AG04450 (cell line): ENCODE results near the gene GRAP2. TPM values are rescaled to one million over a fixed set of nuclear protein-coding genes. Genes with fewer than 3 reads are reported as not detected.

Experiments
- CTCF ChIA-PET: fragments of 300-600, 350-600 bp; formaldehyde crosslinking; extraction: SDS; loops from one replicate; lab custom pipeline; 2022; ENCODE audit warnings: antibody characterized with exemption, inconsistent platforms; lab: Charles Lee
- POLR2A ChIA-PET: fragments of 350-600 bp; formaldehyde crosslinking; extraction: SDS; loops from one replicate; lab custom pipeline; 2021; ENCODE audit warnings: antibody characterized with exemption, inconsistent platforms; lab: Yijun Ruan, JAX
- DNase-seq: peaks from one replicate; pipeline ENCODE4 v3.0.0-alpha.2; 2011; ENCODE audit warnings: low read depth, low spot score
- H3K27ac ChIP-seq: one replicate; pipeline ENCODE4 v1.5.1; 2012; ENCODE audit warnings: low read depth, low read length, control low read depth
- H3K27me3 ChIP-seq: one replicate; pipeline ENCODE4 v1.6.0; 2012; ENCODE audit warnings: low read length; ENCODE audit not compliant: control insufficient read depth, insufficient read depth
- H3K4me3 ChIP-seq: 2 replicates; pipeline ENCODE4 v1.5.1; 2011; ENCODE audit warnings: mild to moderate bottlenecking, low read depth, low read length, control low read depth
- H3K9me3 ChIP-seq: 2 replicates; pipeline ENCODE4 v1.5.1; 2012; ENCODE audit warnings: low read length; ENCODE audit not compliant: control insufficient read depth, insufficient read depth
- polyA plus RNA-seq: library from polyadenylated mRNA; depleted of rRNA; stranded (reverse); fragments of >200 nt; gene quantifications from 2 replicates; pipeline ENCODE4 v1.2.3, GENCODE V29; 2011
- TF ChIP-seq, protein P1 (sequence below): IDR thresholded peaks from 2 replicates; pipeline ENCODE4 v1.5.1; 2011; ENCODE audit warnings: low read depth, low read length, control low read depth, inconsistent platforms

Gene GRAP2
- polyA plus RNA-seq, 1 experiment: not detected

DNA sequence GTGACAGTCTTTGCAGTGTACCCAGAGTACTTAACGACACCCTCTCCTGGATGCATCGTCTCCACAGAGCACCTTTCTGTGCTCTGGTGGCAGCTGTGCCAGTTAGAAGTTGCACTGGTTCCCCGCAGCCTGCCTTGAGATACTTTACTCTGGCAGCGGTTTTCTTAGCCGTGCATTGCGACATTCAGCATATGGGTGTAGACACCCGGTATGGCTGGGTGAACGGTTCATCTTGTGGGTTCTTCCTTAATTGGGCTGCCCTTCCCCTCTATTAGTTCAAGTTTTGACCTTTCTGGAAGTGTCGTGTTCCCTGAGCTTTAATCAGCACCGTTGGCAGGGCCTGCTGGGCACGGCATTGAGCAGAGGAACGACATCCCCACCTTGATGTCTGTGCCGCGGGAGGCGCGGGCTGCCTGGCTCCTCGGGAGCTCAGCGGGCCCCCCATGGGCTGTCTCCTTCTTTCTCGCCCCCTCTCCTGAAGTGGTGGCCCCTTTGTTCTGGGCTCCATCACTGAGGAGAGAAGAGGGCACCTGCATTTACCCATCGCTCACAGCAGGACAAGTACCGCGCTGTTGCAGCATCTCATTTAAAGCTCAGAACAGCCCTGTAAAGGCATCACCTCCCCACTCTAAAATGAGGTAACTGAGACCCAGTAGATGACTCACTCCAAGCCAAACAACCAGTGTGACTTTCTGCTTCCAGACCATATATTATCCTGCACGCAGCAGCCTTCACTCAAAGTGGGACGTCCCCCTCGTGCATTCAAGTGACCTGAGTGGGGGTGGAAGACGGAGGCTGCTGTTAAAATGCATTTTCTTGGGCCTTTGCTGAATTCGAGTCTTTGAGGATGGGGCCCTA is 107.2 kb downstream of the GRAP2 start:
- CTCF ChIA-PET: interaction anchor here (4.7 kb wide), 1 partner anchor 16 kb away, joined by 23 read pairs; no protein-coding TSS in a partner anchor
- no peak overlapping the region for H3K4me3 ChIP-seq
- peaks cover 25% of the 10 kb centered on the region for H3K27me3 ChIP-seq
- no peak overlapping the region for H3K27ac ChIP-seq
- H3K9me3 ChIP-seq: no peaks in the 10 kb centered on the region
- no peak for DNase-seq
- TF ChIP-seq, protein P1, sequence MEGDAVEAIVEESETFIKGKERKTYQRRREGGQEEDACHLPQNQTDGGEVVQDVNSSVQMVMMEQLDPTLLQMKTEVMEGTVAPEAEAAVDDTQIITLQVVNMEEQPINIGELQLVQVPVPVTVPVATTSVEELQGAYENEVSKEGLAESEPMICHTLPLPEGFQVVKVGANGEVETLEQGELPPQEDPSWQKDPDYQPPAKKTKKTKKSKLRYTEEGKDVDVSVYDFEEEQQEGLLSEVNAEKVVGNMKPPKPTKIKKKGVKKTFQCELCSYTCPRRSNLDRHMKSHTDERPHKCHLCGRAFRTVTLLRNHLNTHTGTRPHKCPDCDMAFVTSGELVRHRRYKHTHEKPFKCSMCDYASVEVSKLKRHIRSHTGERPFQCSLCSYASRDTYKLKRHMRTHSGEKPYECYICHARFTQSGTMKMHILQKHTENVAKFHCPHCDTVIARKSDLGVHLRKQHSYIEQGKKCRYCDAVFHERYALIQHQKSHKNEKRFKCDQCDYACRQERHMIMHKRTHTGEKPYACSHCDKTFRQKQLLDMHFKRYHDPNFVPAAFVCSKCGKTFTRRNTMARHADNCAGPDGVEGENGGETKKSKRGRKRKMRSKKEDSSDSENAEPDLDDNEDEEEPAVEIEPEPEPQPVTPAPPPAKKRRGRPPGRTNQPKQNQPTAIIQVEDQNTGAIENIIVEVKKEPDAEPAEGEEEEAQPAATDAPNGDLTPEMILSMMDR: no peak
- POLR2A ChIA-PET: no interaction called here

DNA sequence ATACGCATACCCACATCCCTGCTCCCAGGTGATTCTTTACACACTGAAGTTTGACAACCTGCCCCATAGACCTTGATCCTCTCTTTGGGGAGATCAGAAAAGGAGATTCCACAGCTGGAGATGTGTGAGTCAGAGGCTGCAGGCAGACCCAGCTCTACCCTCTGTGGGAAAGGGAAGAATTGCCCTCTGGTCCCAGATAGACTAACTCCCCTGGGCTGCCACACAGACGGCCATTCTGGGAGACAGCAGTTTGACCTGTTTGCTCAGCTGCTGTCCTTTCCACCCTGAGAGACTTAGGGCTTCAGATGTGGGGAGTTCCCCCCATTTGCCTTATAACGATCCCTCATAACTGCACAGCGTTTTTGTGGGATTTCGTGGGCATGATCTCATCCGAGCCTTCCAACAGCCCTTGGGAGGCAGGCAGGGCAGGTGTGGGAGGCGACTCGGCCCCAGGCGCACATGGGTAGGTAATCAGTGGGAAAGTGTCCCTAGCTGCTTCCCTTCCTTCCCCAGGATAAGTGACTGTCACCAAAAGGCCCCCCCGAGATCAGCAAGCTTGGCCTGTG is 107.9 kb downstream of the GRAP2 start:
- Histone ChIP-seq H3K27ac (no peak overlapping the region), H3K9me3 (no peaks in the 10 kb centered on the region), H3K27me3 (peaks cover 25% of the 10 kb centered on the region), H3K4me3 (no peak overlapping the region)
- DNase-seq: no peak
- TF ChIP-seq, protein P1: no peak
- POLR2A ChIA-PET: no interaction called here
- CTCF ChIA-PET: interaction anchor here (1.2 to 4.7 kb wide), 2 partner anchors 15 to 474 kb away, joined by 3 to 23 read pairs; no protein-coding TSS in a partner anchor

DNA sequence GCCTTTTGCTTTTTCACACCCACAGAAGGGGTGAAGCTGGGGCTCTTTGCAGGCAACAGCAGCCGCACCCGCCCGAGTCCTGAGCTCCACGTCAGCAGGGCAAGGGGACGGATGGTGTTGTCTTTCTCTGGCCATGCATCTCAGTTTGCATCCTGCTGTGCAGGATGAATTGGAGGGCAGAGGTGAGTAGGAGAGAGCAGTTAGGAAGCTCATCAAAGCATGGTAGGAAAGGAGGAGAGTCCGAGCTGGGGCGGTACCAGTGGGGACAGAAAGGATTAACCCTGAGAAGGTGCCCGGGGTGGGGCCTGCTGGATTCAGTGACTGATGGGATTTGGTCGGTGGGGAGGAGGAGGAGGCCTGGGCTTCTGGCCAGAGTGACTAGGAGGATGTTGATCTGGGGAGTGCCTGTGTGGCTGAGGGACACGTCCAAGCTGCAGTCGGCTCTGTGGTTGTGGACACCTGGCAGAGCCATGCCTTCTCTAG is 108.4 kb downstream of the GRAP2 start:
- POLR2A ChIA-PET: no interaction called here

DNA sequence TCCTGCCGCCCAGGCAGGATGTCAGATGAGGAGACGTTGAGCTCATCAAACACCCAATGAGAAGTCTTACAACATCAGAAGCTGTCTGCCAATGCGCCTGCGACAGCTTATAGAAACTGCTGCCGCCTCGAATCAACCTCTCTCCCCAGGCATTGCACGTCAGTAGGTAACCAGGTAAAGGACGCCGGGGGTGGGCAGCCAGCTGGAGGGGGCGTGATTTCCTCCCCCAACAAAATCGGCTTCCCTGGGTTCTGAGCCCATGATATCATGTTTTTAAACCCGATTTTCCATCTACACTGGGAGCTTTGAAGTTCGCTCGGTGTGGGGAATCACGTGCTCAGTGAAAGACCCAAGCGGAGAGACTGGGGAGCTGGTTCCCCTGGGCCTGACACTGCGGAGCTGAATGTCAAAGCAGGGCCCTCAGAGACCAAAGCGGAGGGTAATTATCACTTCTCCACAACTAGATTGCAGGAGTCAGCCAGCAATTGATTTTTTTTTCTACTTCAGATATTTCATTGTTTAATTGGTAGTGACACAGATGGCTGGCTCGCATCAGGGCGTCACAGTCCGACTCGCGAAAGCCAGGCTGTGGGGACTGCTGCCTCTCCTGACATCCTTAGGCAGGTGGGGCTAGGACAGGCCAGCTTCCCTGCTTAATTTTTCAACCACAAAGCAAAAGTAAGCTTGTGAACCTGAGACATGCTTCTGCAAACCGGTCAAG is 109.2 kb downstream of the GRAP2 start:
- no peak for DNase-seq
- Histone ChIP-seq H3K9me3 (no peaks in the 10 kb centered on the region), H3K27ac (no peak overlapping the region), H3K27me3 (peaks cover 27% of the 10 kb centered on the region), H3K4me3 (no peak overlapping the region)
- TF ChIP-seq, protein P1: no peak
- ChIA-PET CTCF (interaction anchor here (0.6 to 4.7 kb wide), 7 partner anchors 9 to 481 kb away, joined by 3 to 23 read pairs (median 3); no protein-coding TSS in a partner anchor), POLR2A (no interaction called here)

More for the DNA sequence above, 108.4 kb downstream of the GRAP2 start:
- H3K27ac ChIP-seq: no peak overlapping the region
- H3K9me3 ChIP-seq: no peaks in the 10 kb centered on the region
- TF ChIP-seq, protein P1: no peak
- CTCF ChIA-PET: interaction anchor here (0.6 to 4.7 kb wide), 6 partner anchors 8 to 480 kb away, joined by 3 to 23 read pairs (median 6); no protein-coding TSS in a partner anchor
- H3K27me3 ChIP-seq: peaks cover 25% of the 10 kb centered on the region
- no peak for DNase-seq
- H3K4me3 ChIP-seq: no peak overlapping the region
